HepG2 (cell line): Measurements from ENCODE around the gene CLIC6. TPM values are rescaled to one million over a fixed set of nuclear protein-coding genes. Genes with fewer than 3 reads are reported as not detected.

Experiments used
- ATAC-seq: fragments of 200-7000 bp; cut with Tn5 transposase; 3 replicates; pipeline ENCODE4 v1.9.1; 2020; ENCODE audit warnings: mild to moderate bottlenecking, moderate library complexity
- BruUV-seq: library from RNA; stranded (reverse); fragments of 400-500 nt; replicated peaks from 2 replicates; lab custom pipeline; 2021; lab: Mats Ljungman, UMichigan
- CTCF ChIA-PET: fragments of 300-600 bp; formaldehyde crosslinking; extraction: SDS; loops from one replicate; lab custom pipeline; 2021; ENCODE audit warnings: low total read pairs, inconsistent platforms, low intra/inter-chr PET ratio; lab: Yijun Ruan, JAX
- POLR2A ChIA-PET: fragments of 350-600 bp; sonication (Branson Sonifier 250); formaldehyde crosslinking; loops from one replicate; lab custom pipeline; 2020; ENCODE audit warnings: antibody characterized with exemption, inconsistent platforms; lab: Yijun Ruan, JAX
- DNase-seq: peaks from one replicate; pipeline ENCODE4 v3.0.0-alpha.2; 2015; ENCODE audit warnings: low spot score
- FAIRE-seq: peaks from 3 replicates; lab custom pipeline; 2011; peaks lifted over from hg19 to GRCh38; lab: Jason Lieb, UNC
- H2AFZ ChIP-seq: one replicate; pipeline ENCODE4 v1.6.1; 2011; ENCODE audit warnings: low read length, inconsistent platforms
- H3K27ac ChIP-seq: fragments of 300-600 bp; 3 replicates; pipeline ENCODE4 v1.8.0; 2011; ENCODE audit warnings: mixed run types, mild to moderate bottlenecking, mixed read lengths, low read length, inconsistent platforms; ENCODE audit not compliant: insufficient read depth; ENCODE audit errors: extremely low read length
- H3K27me3 ChIP-seq, 2 experiments: fragments of 200-600 bp in 1 of 2; 2 replicates in 1 of 2; 3 replicates in 1 of 2; pipeline versions ENCODE4 v1.6.0 to v1.8.0; 2011; ENCODE audit warnings: low read length in 2 of 2, mild to moderate bottlenecking in 2 of 2, moderate library complexity in 2 of 2, inconsistent platforms in 1 of 2; ENCODE audit not compliant: insufficient read depth in 2 of 2, control insufficient read depth in 1 of 2
- H3K36me3 ChIP-seq, 2 experiments: fragments of 200-600 bp in 1 of 2; replicated peaks in 1 of 2; 2 replicates in 1 of 2; 3 replicates in 1 of 2; pipeline versions ENCODE4 v1.5.1 to v1.8.0; 2011; ENCODE audit warnings: low read length in 2 of 2, inconsistent platforms in 1 of 2; ENCODE audit not compliant: insufficient read depth in 2 of 2, control insufficient read depth in 1 of 2
- H3K4me1 ChIP-seq: 2 replicates; pipeline ENCODE4 v1.5.1; 2012; ENCODE audit warnings: low read length, inconsistent platforms; ENCODE audit not compliant: insufficient read depth
- H3K4me2 ChIP-seq: 2 replicates; pipeline ENCODE4 v1.6.0; 2011; ENCODE audit warnings: low read depth, low read length, inconsistent platforms
- H3K4me3 ChIP-seq, 3 experiments: fragments of 200-600 bp in 1 of 3; sonication (generic), shearing (Covaris generic) in 1 of 3; replicated peaks in 1 of 3; 2 replicates each; pipeline ENCODE4 v1.5.1; 2011 to 2016; ENCODE audit warnings: low read length in 3 of 3, inconsistent platforms in 2 of 3, low read depth in 2 of 3, mild to moderate bottlenecking in 2 of 3, control low read depth in 1 of 3, mixed read lengths in 1 of 3; ENCODE audit not compliant: insufficient read depth in 1 of 3
- H3K79me2 ChIP-seq: one replicate; pipeline ENCODE4 v1.6.1; 2011; ENCODE audit warnings: low read length, inconsistent platforms; ENCODE audit not compliant: insufficient read depth
- H3K9ac ChIP-seq: 2 replicates; pipeline ENCODE4 v1.6.0; 2011; ENCODE audit warnings: mild to moderate bottlenecking, low read depth, low read length, inconsistent platforms; ENCODE audit not compliant: insufficient read depth
- H3K9me3 ChIP-seq: 2 replicates; pipeline ENCODE4 v1.5.1; 2012; ENCODE audit warnings: mild to moderate bottlenecking, low read length
- H4K20me1 ChIP-seq: 2 replicates; pipeline ENCODE4 v1.6.0; 2011; ENCODE audit warnings: inconsistent platforms, mild to moderate bottlenecking, low read length, moderate library complexity; ENCODE audit not compliant: insufficient read depth
- FOXJ3 ChIP-seq: sonication (generic); formaldehyde crosslinking; IDR thresholded peaks from 2 replicates; pipeline ENCODE4 v1.4.0; 2020; ENCODE audit warnings: missing genetic modification reagents, mild to moderate bottlenecking, borderline replicate concordance
- IRX3 ChIP-seq: sonication (generic); formaldehyde crosslinking; IDR thresholded peaks from 2 replicates; pipeline ENCODE4 v1.8.1; 2023; ENCODE audit warnings: mild to moderate bottlenecking, low read depth, missing genetic modification reagents, borderline replicate concordance
- MBNL3 ChIP-seq: fragments of 250-450 bp; sonication (Bioruptor Pico); conservative IDR thresholded peaks from 2 replicates; pipeline ENCODE4 v1.8.0; 2022; ENCODE audit warnings: mild to moderate bottlenecking, inconsistent platforms
- MTA1 ChIP-seq: sonication (generic); formaldehyde crosslinking; IDR thresholded peaks from 2 replicates; pipeline ENCODE4 v1.4.0; 2020; ENCODE audit warnings: missing genetic modification reagents, mild to moderate bottlenecking, borderline replicate concordance
- PAX8 ChIP-seq: sonication (generic); formaldehyde crosslinking; IDR thresholded peaks from 2 replicates; pipeline ENCODE4 v1.8.0; 2022; ENCODE audit warnings: mild to moderate bottlenecking, missing genetic modification reagents, borderline replicate concordance
- PPARG ChIP-seq: conservative IDR thresholded peaks from 2 replicates; pipeline ENCODE4 v1.6.1; 2016; ENCODE audit warnings: missing biosample characterization, missing genetic modification reagents
- SIX1 ChIP-seq: sonication (generic); formaldehyde crosslinking; IDR thresholded peaks from 2 replicates; pipeline ENCODE4 v1.4.0; 2020; ENCODE audit warnings: missing genetic modification reagents, borderline replicate concordance
- SP4 ChIP-seq: sonication (generic); formaldehyde crosslinking; IDR thresholded peaks from 2 replicates; pipeline ENCODE4 v1.8.1; 2023; ENCODE audit warnings: mild to moderate bottlenecking, missing genetic modification reagents
- THAP11 ChIP-seq: IDR thresholded peaks from 2 replicates; pipeline ENCODE4 v1.6.1; 2016; ENCODE audit warnings: missing biosample characterization, missing genetic modification reagents
- TOE1 ChIP-seq: sonication (generic); formaldehyde crosslinking; IDR thresholded peaks from 2 replicates; pipeline ENCODE4 v1.4.0; 2020; ENCODE audit warnings: mild to moderate bottlenecking, missing genetic modification reagents
- ZNF12 ChIP-seq: sonication (generic); formaldehyde crosslinking; IDR thresholded peaks from 2 replicates; pipeline ENCODE4 v1.5.0; 2020; ENCODE audit warnings: missing genetic modification reagents
- ZNF296 ChIP-seq: sonication (generic); formaldehyde crosslinking; conservative IDR thresholded peaks from 2 replicates; pipeline ENCODE4 v1.5.0; 2020; ENCODE audit warnings: mild to moderate bottlenecking, missing genetic modification reagents
- ZNF549 ChIP-seq: sonication (generic); formaldehyde crosslinking; IDR thresholded peaks from 2 replicates; pipeline ENCODE4 v1.5.0; 2020; ENCODE audit warnings: missing genetic modification reagents
- WGBS: methylation state at CpG from one replicate; pipeline ENCODE4 v1.1.6; 2017; ENCODE audit warnings: low lambda C conversion rate; 5-methylcytosine and 5-hydroxymethylcytosine counted together
- in situ Hi-C: cut with HindIII; loops from 2 replicates; pipeline ENCODE4 v1.10.0; 2017; ENCODE audit warnings: low pct_unique_long_range_greater_than_20kb; ENCODE audit not compliant: extremely low pct_ligation_motif_present
- intact Hi-C: fragments of 100-400 bp; cut with micrococcal nuclease; formaldehyde crosslinking; loops from one replicate; pipeline ENCODE4 v1.10.0; 2022; ENCODE audit not compliant: unreplicated experiment
- polyA plus RNA-seq, 8 experiments: library from polyadenylated mRNA; depleted of rRNA in 3 of 8; stranded (reverse) in 7 of 8; unstranded in 1 of 8; fragments of >200 nt; fragmentation: Illumina TruSeq in 4 of 8; extraction: Trizol in 4 of 8; gene quantifications; 2 replicates each; pipeline versions ENCODE4 v1.2.1 to v1.2.3, GENCODE V29; 2011 to 2016; ENCODE audit warnings: low read depth in 4 of 8, missing spikeins in 1 of 8, mixed read lengths in 1 of 8; ENCODE audit not compliant: insufficient read depth in 1 of 8
- total RNA-seq, 5 experiments: library from RNA; depleted of rRNA; stranded (reverse); fragments of >200 nt; fragmentation: Illumina TruSeq; extraction: Trizol; gene quantifications; 2 replicates each; pipeline ENCODE4 v1.2.3, GENCODE V29; 2016; ENCODE audit warnings: low read depth in 1 of 5
- TF ChIP-seq, protein P1 (sequence below): sonication (generic); formaldehyde crosslinking; IDR thresholded peaks from 2 replicates; pipeline ENCODE4 v1.8.0; 2022; ENCODE audit warnings: missing genetic modification reagents, mild to moderate bottlenecking, inconsistent platforms, borderline replicate concordance
- TF ChIP-seq, protein P2 (sequence below): sonication (generic); formaldehyde crosslinking; IDR thresholded peaks from 2 replicates; pipeline ENCODE4 v1.4.0; 2020; ENCODE audit warnings: missing genetic modification reagents, mild to moderate bottlenecking, borderline replicate concordance

CLIC6 gene
- total and polyA plus RNA-seq, 2 of the 13 experiments (the other 11 are each of a cell fraction or from before 2014, with no cell fraction given), result not detected

DNA sequence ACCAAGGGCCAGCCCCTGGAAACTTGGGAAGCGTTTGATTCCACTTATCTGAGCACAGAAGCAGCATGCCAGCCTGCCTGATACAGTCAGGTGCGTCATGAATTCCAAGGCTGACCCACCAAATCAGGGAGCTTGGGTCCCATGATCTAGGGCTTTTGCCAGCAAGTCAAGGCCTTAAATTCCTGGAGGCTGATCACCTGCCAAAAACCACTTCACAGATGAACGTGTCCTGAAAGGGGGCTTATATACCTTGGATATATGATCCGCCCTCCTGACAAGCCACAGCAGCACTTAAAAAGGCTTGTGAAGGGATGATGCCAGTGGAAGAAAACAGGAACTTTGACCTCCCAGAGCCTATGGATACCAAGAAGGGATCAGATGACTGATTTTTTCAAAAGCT lies 24.0 kb upstream of the CLIC6 start:
- Histone ChIP-seq H3K4me2 (no peak overlapping the region), H4K20me1 (no peaks in the 10 kb centered on the region), H3K9me3 (no peaks in the 10 kb centered on the region), H3K9ac (no peak overlapping the region), H3K36me3 (no peaks in the 10 kb centered on the region), H3K27ac (no peak overlapping the region), H2AFZ (no peak overlapping the region), H3K79me2 (no peaks in the 10 kb centered on the region), H3K27me3 (peaks cover 2 to 12% of the 10 kb centered on the region in 2 experiments; a peak in 3 of 5 replicates), H3K4me1 (peaks cover 9% of the 10 kb centered on the region), H3K4me3 (no peak overlapping the region)
- FAIRE-seq (no peak), ATAC-seq (no peak), DNase-seq (no peak)
- ChIA-PET CTCF (no interaction called here), POLR2A (no interaction called here)
- intact Hi-C loops, result no loop called here
- in situ Hi-C loops, result no loop called here
- TF ChIP-seq ZNF296 (CRISPR knock-in tag) (no peak), ZNF549 (CRISPR knock-in tag) (no peak), PPARG (CRISPR knock-in tag) (no peak), TOE1 (CRISPR knock-in tag) (no peak), IRX3 (CRISPR knock-in tag) (no peak), SP4 (no peak), ZNF12 (no peak), PAX8 (no peak), MBNL3 (no peak), THAP11 (CRISPR knock-in tag) (no peak), FOXJ3 (CRISPR knock-in tag) (no peak), MTA1 (CRISPR knock-in tag) (no peak), SIX1 (CRISPR knock-in tag) (no peak)
- TF ChIP-seq, protein P1, sequence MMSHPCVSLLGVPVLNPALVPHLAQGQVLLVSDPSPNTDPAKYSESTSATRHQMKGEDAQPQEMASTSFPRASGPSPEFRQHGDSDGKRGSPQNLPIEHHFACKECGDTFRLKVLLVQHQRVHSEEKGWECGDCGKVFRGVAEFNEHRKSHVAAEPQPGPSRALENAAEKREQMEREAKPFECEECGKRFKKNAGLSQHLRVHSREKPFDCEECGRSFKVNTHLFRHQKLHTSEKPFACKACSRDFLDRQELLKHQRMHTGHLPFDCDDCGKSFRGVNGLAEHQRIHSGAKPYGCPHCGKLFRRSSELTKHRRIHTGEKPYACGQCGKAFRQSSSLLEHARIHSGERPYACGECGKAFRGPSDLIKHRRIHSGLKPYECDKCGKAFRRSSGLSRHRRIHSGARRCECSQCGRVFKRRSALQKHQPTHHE (CRISPR knock-in tag), result no peak
- TF ChIP-seq, protein P2, sequence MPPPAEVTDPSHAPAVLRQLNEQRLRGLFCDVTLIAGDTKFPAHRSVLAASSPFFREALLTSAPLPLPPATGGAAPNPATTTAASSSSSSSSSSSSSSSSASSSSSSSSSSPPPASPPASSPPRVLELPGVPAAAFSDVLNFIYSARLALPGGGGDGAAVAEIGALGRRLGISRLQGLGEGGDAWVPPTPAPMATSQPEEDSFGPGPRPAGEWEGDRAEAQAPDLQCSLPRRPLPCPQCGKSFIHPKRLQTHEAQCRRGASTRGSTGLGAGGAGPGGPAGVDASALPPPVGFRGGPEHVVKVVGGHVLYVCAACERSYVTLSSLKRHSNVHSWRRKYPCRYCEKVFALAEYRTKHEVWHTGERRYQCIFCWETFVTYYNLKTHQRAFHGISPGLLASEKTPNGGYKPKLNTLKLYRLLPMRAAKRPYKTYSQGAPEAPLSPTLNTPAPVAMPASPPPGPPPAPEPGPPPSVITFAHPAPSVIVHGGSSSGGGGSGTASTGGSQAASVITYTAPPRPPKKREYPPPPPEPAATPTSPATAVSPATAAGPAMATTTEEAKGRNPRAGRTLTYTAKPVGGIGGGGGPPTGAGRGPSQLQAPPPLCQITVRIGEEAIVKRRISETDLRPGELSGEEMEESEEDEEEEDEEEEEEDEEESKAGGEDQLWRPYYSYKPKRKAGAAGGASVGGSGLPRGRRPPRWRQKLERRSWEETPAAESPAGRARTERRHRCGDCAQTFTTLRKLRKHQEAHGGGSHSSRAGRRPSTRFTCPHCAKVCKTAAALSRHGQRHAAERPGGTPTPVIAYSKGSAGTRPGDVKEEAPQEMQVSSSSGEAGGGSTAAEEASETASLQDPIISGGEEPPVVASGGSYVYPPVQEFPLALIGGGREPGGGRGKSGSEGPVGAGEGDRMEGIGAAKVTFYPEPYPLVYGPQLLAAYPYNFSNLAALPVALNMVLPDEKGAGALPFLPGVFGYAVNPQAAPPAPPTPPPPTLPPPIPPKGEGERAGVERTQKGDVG (CRISPR knock-in tag), result no peak
- BruUV-seq, result no TSS peak
- WGBS, result 20% methylated on average over 4 of the region's 4 CpGs
